Transverse colon (tissue), 4 donors: ENCODE data around the gene PITPNC1. TPM values are rescaled to one million over a fixed set of nuclear protein-coding genes. Genes with fewer than 3 reads are reported as not detected.

Experiments used
- DNase-seq: peaks from one replicate; pipeline ENCODE4 v3.0.0-alpha.2; 2019
- H3K27ac ChIP-seq, 4 donors: fragments of 200-600 bp; sonication (generic); 2 replicates each; pipeline ENCODE4 v1.5.1; 2016 to 2018; ENCODE audit warnings: inconsistent platforms in 4 of 4
- H3K27me3 ChIP-seq: fragments of 200-600 bp; sonication (generic); 2 replicates; pipeline ENCODE4 v1.5.1; 2017; ENCODE audit warnings: inconsistent platforms
- H3K36me3 ChIP-seq, 4 donors: fragments of 200-600 bp; sonication (generic); 2 replicates each; pipeline ENCODE4 v1.5.1; 2017 to 2019; ENCODE audit warnings: inconsistent platforms in 4 of 4
- H3K4me1 ChIP-seq, 4 donors: fragments of 200-600 bp; sonication (generic); 2 replicates each; pipeline ENCODE4 v1.5.1; 2017 to 2020; ENCODE audit warnings: inconsistent platforms in 4 of 4
- H3K4me3 ChIP-seq, 4 donors: fragments of 200-600 bp; sonication (generic); 1 replicate in 1 of 4; 2 replicates in 3 of 4; pipeline versions ENCODE4 v1.5.1 to v1.6.1; 2017 to 2019; ENCODE audit warnings: inconsistent platforms in 4 of 4
- H3K9me3 ChIP-seq, 2 donors: fragments of 200-600 bp; sonication (generic); 2 replicates each; pipeline ENCODE4 v1.5.1; 2017 to 2019; ENCODE audit warnings: inconsistent platforms in 2 of 2
- EP300 ChIP-seq: sonication (generic); formaldehyde crosslinking; IDR thresholded peaks from one replicate; pipeline ENCODE4 v1.6.1; 2017; ENCODE audit warnings: antibody characterized with exemption, low read depth
- POLR2A ChIP-seq: fragments of 450-650 bp; IDR thresholded peaks from one replicate; pipeline ENCODE4 v1.6.1; 2016; ENCODE audit warnings: antibody characterized with exemption, mild to moderate bottlenecking, moderate library complexity
- POLR2AphosphoS5 ChIP-seq, 3 donors: sonication (generic); formaldehyde crosslinking; IDR thresholded peaks; one replicate each; pipeline ENCODE4 v1.6.1; 2016; ENCODE audit warnings: antibody characterized with exemption in 3 of 3
- WGBS, 2 donors: methylation state at CpG; one replicate each; pipeline ENCODE4 v1.1.5; 2018; ENCODE audit warnings: low coverage in 1 of 2; 5-methylcytosine and 5-hydroxymethylcytosine counted together
- in situ Hi-C, 4 donors: fragments of 200-750 bp; cut with MboI; loops; one replicate each; pipeline versions ENCODE4 v1.15.0 to v1.15.1; 2017; ENCODE audit warnings: low sequenced_read_pairs in 3 of 4, low pct_ligation_motif_present in 1 of 4, low pct_unique_long_range_greater_than_20kb in 1 of 4
- intact Hi-C: fragments of 100-400 bp; cut with DNase I; formaldehyde crosslinking; loops from one replicate; pipeline ENCODE4 v1.15.1; 2023; ENCODE audit warnings: low total_unique reads
- total RNA-seq, 4 donors: library from RNA; depleted of rRNA; stranded (reverse); fragments of >200 nt; gene quantifications; one replicate each; pipeline ENCODE4 v1.1.0, GENCODE V29; 2016
- TF ChIP-seq, protein P1 (sequence below), 5 experiments: fragments of 200-600 bp in 3 of 5; fragments of 450-650 bp in 2 of 5; sonication (generic) in 3 of 5; IDR thresholded peaks; 1 replicate in 2 of 5; 2 replicates in 3 of 5; pipeline ENCODE4 v1.5.1; 2016 to 2017; ENCODE audit warnings: antibody characterized with exemption in 5 of 5, inconsistent platforms in 3 of 5, mild to moderate bottlenecking in 2 of 5, moderate library complexity in 1 of 5

Gene PITPNC1
- total RNA-seq, 4 donors from 2014 or later = 1.6 to 10.3 (median 4.0) TPM

DNA sequence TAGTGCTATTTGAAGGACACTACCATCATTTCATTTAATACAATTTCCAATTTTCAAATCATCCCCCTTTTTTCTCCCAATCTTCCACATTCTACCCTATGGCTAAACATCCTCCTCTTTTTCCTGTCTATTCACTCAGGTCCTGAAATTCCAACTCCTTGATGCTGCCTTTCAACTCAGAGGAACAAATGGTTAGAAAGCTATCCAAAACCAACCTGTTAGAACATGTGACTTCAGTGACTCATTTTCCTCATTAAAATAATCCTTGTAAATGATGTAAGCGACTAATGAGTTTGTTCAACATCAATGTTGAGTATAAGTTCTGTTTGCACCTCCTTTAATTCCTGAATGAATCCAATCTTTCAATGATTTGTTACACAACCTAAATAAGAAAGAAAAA is 16.2 kb upstream of the PITPNC1 start:
- 89 to 98% methylated on average over 1 of the region's 1 CpG for WGBS, 2 donors
- in situ Hi-C loops = no loop called here
- intact Hi-C loops = no loop called here
- Histone ChIP-seq H3K4me3 (no peak overlapping the region), H3K36me3 (peaks cover 0 to 7% (median 3%) of the 10 kb centered on the region in 4 donors), H3K27ac (no peak overlapping the region), H3K9me3 (no peaks in the 10 kb centered on the region), H3K4me1 (peaks cover 19 to 55% (median 31%) of the 10 kb centered on the region in 4 donors), H3K27me3 (no peaks in the 10 kb centered on the region)
- TF ChIP-seq, protein P1, sequence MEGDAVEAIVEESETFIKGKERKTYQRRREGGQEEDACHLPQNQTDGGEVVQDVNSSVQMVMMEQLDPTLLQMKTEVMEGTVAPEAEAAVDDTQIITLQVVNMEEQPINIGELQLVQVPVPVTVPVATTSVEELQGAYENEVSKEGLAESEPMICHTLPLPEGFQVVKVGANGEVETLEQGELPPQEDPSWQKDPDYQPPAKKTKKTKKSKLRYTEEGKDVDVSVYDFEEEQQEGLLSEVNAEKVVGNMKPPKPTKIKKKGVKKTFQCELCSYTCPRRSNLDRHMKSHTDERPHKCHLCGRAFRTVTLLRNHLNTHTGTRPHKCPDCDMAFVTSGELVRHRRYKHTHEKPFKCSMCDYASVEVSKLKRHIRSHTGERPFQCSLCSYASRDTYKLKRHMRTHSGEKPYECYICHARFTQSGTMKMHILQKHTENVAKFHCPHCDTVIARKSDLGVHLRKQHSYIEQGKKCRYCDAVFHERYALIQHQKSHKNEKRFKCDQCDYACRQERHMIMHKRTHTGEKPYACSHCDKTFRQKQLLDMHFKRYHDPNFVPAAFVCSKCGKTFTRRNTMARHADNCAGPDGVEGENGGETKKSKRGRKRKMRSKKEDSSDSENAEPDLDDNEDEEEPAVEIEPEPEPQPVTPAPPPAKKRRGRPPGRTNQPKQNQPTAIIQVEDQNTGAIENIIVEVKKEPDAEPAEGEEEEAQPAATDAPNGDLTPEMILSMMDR (IDR thresholded peaks at IDR 0.05) = no peak
- TF ChIP-seq POLR2A = no peak
- no peak for DNase-seq

DNA sequence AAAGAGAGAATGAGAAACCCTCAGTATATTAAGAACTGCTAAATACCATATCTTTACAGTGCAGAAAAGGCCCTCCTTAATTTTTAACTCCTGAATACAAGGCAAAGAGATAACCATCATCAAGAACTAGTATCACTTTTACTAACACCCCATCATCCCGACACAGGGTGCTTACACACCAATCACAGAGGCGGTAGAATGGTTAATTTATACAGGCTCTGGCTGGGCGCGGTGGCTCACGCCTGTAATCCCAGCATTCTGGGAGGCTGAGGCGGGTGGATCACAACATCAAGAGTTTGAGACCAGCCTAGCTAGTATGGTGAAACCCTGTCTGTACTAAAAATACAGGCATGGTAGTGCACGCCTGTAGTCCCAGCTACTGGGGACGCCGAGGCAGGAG is 14.9 kb upstream of the PITPNC1 start:
- TF ChIP-seq POLR2A (no peak), POLR2AphosphoS5 (IDR thresholded peaks at IDR 0.05) (no peak)
- TF ChIP-seq, protein P1 (IDR thresholded peaks at IDR 0.05) = no peak
- peaks cover 19 to 60% (median 32%) of the 10 kb centered on the region in 4 donors for H3K4me1 ChIP-seq
- no peak for DNase-seq
- no peaks in the 10 kb centered on the region for H3K27me3 ChIP-seq
- peaks cover 0 to 3% (median 0%) of the 10 kb centered on the region in 4 donors for H3K36me3 ChIP-seq
- 89 to 100% methylated on average over 8 to 9 of the region's 9 CpGs for WGBS, 2 donors
- in situ Hi-C loops = no loop called here
- H3K4me3 ChIP-seq = no peak overlapping the region
- H3K9me3 ChIP-seq = no peaks in the 10 kb centered on the region
- intact Hi-C loops = no loop called here
- H3K27ac ChIP-seq = no peak overlapping the region

DNA sequence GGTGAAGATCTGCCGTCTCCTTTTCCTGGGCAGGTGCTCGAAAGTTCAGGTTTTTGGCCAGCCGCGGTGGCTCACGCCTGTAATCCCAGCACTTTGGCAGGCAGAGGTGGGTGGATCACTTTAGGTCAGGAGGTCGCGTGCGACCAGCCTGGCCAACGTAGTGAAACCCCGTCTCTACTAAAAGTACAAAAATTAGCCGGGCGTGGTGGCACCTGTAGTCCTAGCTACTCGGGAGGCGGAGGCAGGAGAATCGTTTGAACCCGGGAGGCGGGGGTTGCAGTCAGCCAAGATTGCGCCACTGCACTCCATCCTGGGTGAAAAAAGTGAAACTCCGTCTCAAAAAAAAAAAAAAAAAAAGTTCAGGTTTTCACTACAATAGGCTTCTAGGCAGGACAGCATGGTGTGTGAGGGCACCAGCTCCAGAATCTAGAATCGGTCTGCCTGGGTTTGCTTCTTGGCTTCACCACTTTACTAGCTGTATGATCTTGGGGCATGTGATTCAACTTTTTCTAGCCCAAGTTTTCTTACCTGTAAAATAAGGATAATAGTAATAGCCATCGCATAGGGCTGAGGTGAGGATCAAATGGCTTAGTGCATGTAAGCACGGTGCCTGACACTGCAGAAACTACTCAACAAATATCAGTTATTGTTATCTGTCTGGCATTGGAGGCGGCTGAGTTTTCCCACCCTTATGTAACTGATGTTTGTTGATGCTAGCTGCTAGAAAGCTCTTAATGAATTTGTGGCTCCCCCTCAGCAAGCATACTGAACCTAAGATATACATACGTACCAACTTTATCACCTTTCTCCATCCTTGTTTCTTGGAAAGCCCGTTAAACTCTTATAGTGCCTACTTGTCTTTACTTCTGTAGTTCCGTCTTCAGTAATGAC is 12.0 kb upstream of the PITPNC1 start:
- peak overlapping the region; percentile 90 to 96 (median 92) for H3K27ac ChIP-seq
- H3K9me3 ChIP-seq = no peaks in the 10 kb centered on the region
- no peaks in the 10 kb centered on the region for H3K27me3 ChIP-seq
- peaks cover 0 to 3% (median 0%) of the 10 kb centered on the region in 4 donors for H3K36me3 ChIP-seq
- H3K4me1 ChIP-seq = peaks cover 12 to 46% (median 31%) of the 10 kb centered on the region in 4 donors
- peak overlapping the region; percentile 59 to 97 (median 87) for H3K4me3 ChIP-seq
- 60 to 63% methylated on average over 12 to 26 of the region's 26 CpGs for WGBS, 2 donors
- in situ Hi-C loops = no loop called here
- TF ChIP-seq, protein P1 (IDR thresholded peaks at IDR 0.05) = no peak
- TF ChIP-seq EP300 (no peak), POLR2AphosphoS5 (IDR thresholded peaks at IDR 0.05) (no peak), POLR2A (no peak)
- intact Hi-C loops = no loop called here
- no peak for DNase-seq

DNA sequence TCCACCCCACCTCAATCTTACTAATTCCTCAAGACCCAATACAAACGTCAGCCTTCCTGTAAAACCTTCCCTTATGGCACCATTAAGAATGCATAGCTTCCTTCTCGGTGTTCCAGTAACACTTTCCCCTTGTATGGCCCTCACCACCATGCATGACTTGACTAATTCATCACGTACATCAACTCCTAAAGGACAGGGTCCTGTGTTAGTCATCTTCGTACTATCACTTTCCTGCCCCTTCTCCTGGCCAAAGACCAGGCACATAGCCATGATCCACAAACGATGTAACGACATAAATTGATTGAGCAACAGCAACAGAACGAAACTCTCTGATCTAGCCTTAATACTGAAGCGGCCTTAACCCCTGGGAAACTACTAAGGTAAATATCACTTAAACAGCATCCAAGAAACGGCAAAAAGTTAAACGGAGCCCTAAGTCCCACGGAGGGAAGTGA is 11.3 kb upstream of the PITPNC1 start:
- Histone ChIP-seq H3K36me3 (no peaks in the 10 kb centered on the region), H3K9me3 (no peaks in the 10 kb centered on the region), H3K4me1 (peaks cover 12 to 46% (median 31%) of the 10 kb centered on the region in 4 donors), H3K4me3 (peak overlapping the region; percentile 59 to 97 (median 87)), H3K27ac (peak overlapping the region; percentile 90 to 96 (median 92)), H3K27me3 (no peaks in the 10 kb centered on the region)
- intact Hi-C loops = no loop called here
- in situ Hi-C loops = no loop called here
- no peak for DNase-seq
- TF ChIP-seq POLR2A = no peak
- no peak for TF ChIP-seq EP300
- TF ChIP-seq, protein P1 (IDR thresholded peaks at IDR 0.05) = no peak
- TF ChIP-seq POLR2AphosphoS5 (IDR thresholded peaks at IDR 0.05) = no peak
- 0 to 1% methylated on average over 8 to 11 of the region's 11 CpGs for WGBS, 2 donors
